Measurements from ENCODE around the gene CDC34.

DNA sequence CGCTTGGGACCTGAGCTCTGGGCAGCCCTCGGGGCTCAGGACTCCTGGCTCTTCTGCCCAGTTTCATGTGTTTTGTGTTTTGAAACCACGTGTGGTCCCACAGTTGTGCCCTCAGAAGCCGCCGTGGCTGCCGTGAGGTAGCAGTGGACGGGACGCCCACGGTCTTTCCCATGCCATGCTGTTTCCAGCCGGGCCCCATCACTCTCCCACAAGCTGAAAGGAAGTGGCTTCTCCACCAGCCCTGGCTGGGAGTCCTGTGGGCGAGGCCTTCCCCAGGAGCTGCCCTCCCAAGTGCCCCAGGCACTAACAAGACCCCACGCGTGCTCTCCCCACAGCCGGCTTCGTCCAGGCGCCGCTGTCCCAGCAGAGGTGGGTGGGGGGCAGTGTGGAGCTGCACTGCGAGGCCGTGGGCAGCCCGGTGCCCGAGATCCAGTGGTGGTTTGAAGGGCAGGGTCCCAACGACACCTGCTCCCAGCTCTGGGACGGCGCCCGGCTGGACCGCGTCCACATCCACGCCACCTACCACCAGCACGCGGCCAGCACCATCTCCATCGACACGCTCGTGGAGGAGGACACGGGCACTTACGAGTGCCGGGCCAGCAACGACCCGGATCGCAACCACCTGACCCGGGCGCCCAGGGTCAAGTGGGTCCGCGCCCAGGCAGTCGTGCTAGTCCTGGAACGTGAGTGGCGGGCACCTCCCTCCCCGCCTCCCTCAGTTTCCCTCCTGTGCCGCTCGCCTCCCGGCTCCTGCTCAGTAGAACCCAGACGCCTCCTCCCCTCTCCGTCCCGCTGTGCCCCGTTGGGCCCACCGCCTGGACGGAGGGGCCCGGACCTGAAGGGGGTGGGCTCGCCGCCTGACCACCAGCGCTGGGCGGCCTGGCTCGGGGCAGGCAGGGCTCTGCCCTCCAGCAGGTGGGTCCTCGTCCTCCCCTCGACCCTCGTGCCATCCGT lies 46.2 kb downstream of the CDC34 start:
- TF ChIP-seq, protein P1, sequence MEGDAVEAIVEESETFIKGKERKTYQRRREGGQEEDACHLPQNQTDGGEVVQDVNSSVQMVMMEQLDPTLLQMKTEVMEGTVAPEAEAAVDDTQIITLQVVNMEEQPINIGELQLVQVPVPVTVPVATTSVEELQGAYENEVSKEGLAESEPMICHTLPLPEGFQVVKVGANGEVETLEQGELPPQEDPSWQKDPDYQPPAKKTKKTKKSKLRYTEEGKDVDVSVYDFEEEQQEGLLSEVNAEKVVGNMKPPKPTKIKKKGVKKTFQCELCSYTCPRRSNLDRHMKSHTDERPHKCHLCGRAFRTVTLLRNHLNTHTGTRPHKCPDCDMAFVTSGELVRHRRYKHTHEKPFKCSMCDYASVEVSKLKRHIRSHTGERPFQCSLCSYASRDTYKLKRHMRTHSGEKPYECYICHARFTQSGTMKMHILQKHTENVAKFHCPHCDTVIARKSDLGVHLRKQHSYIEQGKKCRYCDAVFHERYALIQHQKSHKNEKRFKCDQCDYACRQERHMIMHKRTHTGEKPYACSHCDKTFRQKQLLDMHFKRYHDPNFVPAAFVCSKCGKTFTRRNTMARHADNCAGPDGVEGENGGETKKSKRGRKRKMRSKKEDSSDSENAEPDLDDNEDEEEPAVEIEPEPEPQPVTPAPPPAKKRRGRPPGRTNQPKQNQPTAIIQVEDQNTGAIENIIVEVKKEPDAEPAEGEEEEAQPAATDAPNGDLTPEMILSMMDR (conservative IDR thresholded peaks at IDR 0.05), result no peak
- TF ChIP-seq ZFX (IDR thresholded peaks at IDR 0.05), result no peak
